Measurements from ENCODE around the gene LRRC14B.

LRRC14B gene

GRCh38 chr5:185095-186070 is 5.9 kb upstream of the LRRC14B start:
- H3K4me1 ChIP-seq (ENCODE audit: insufficient read depth, insufficient read length), result peaks cover 11% of the 10 kb centered on the region
- H3K9ac ChIP-seq (ENCODE audit: insufficient read length, low read depth), result no peak overlapping the region
- H3K27me3 ChIP-seq (ENCODE audit: insufficient read depth, insufficient read length), result no peaks in the 10 kb centered on the region
- no peaks in the 10 kb centered on the region for H3K9me3 ChIP-seq (ENCODE audit: insufficient read depth, low read length)
- peaks cover 28% of the 10 kb centered on the region for H3K36me3 ChIP-seq (ENCODE audit: insufficient read depth, insufficient read length, low read length)
- TF ChIP-seq SUZ12 (IDR thresholded peaks at IDR 0.05; ENCODE audit: extremely low read depth, insufficient read depth, insufficient read length) (no peak), YY1 (IDR thresholded peaks at IDR 0.05; ENCODE audit: insufficient read depth, insufficient read length) (no peak), ZNF274 (IDR thresholded peaks at IDR 0.05; ENCODE audit: low read depth, low read length) (no peak)
- DNase-seq (ENCODE audit: low read depth, low spot score), result no peak
- no peak overlapping the region for H3K4me3 ChIP-seq (ENCODE audit: insufficient read length, low read depth)

GRCh38 chr5:186091-187041 is 4.9 kb upstream of the LRRC14B start:
- H3K4me1 ChIP-seq (ENCODE audit: insufficient read depth, insufficient read length), result peaks cover 12% of the 10 kb centered on the region
- no peak overlapping the region for H3K9ac ChIP-seq (ENCODE audit: insufficient read length, low read depth)
- H3K4me3 ChIP-seq (ENCODE audit: insufficient read length, low read depth), result no peak overlapping the region
- H3K36me3 ChIP-seq (ENCODE audit: insufficient read depth, insufficient read length, low read length), result peaks cover 23% of the 10 kb centered on the region
- TF ChIP-seq ZNF274 (IDR thresholded peaks at IDR 0.05; ENCODE audit: low read depth, low read length) (no peak), YY1 (IDR thresholded peaks at IDR 0.05; ENCODE audit: insufficient read depth, insufficient read length) (no peak), SUZ12 (IDR thresholded peaks at IDR 0.05; ENCODE audit: extremely low read depth, insufficient read depth, insufficient read length) (no peak)
- H3K9me3 ChIP-seq (ENCODE audit: insufficient read depth, low read length), result no peaks in the 10 kb centered on the region
- no peaks in the 10 kb centered on the region for H3K27me3 ChIP-seq (ENCODE audit: insufficient read depth, insufficient read length)
- no peak for DNase-seq (ENCODE audit: low read depth, low spot score)

GRCh38 chr5:187042-187431 is 4.3 kb upstream of the LRRC14B start:
- DNase-seq (ENCODE audit: low read depth, low spot score), result no peak
- H3K4me1 ChIP-seq (ENCODE audit: insufficient read depth, insufficient read length), result peaks cover 12% of the 10 kb centered on the region
- H3K27me3 ChIP-seq (ENCODE audit: insufficient read depth, insufficient read length), result no peaks in the 10 kb centered on the region
- H3K9me3 ChIP-seq (ENCODE audit: insufficient read depth, low read length), result no peaks in the 10 kb centered on the region
- peaks cover 16% of the 10 kb centered on the region for H3K36me3 ChIP-seq (ENCODE audit: insufficient read depth, insufficient read length, low read length)
- H3K4me3 ChIP-seq (ENCODE audit: insufficient read length, low read depth), result no peak overlapping the region
- no peak overlapping the region for H3K9ac ChIP-seq (ENCODE audit: insufficient read length, low read depth)
- TF ChIP-seq YY1 (IDR thresholded peaks at IDR 0.05; ENCODE audit: insufficient read depth, insufficient read length) (no peak), SUZ12 (IDR thresholded peaks at IDR 0.05; ENCODE audit: extremely low read depth, insufficient read depth, insufficient read length) (no peak), ZNF274 (IDR thresholded peaks at IDR 0.05; ENCODE audit: low read depth, low read length) (no peak)

- Histone ChIP-seq H3K9ac (ENCODE audit: insufficient read length, low read depth) (no peak overlapping the region), H3K9me3 (ENCODE audit: insufficient read depth, low read length) (no peaks in the 10 kb centered on the region), H3K4me3 (ENCODE audit: insufficient read length, low read depth) (no peak overlapping the region), H3K4me1 (ENCODE audit: insufficient read depth, insufficient read length) (peaks cover 12% of the 10 kb centered on the region), H3K36me3 (ENCODE audit: insufficient read depth, insufficient read length, low read length) (peaks cover 9% of the 10 kb centered on the region), H3K27me3 (ENCODE audit: insufficient read depth, insufficient read length) (no peaks in the 10 kb centered on the region)
- TF ChIP-seq YY1 (IDR thresholded peaks at IDR 0.05; ENCODE audit: insufficient read depth, insufficient read length), result no peak
- no peak for TF ChIP-seq SUZ12 (IDR thresholded peaks at IDR 0.05; ENCODE audit: extremely low read depth, insufficient read depth, insufficient read length)
- no peak for TF ChIP-seq ZNF274 (IDR thresholded peaks at IDR 0.05; ENCODE audit: low read depth, low read length)
- no peak for DNase-seq (ENCODE audit: low read depth, low spot score)
Measured at GRCh38 chr5:187617-188451, 3.5 kb upstream of the LRRC14B start.

GRCh38 chr5:188488-189481 is 2.5 kb upstream of the LRRC14B start:
- DNase-seq (ENCODE audit: low read depth, low spot score), result peak; percentile 73
- H3K4me3 ChIP-seq (ENCODE audit: insufficient read length, low read depth), result no peak overlapping the region
- no peaks in the 10 kb centered on the region for H3K27me3 ChIP-seq (ENCODE audit: insufficient read depth, insufficient read length)
- peaks cover 12% of the 10 kb centered on the region for H3K4me1 ChIP-seq (ENCODE audit: insufficient read depth, insufficient read length)
- H3K9ac ChIP-seq (ENCODE audit: insufficient read length, low read depth), result no peak overlapping the region
- no peaks in the 10 kb centered on the region for H3K9me3 ChIP-seq (ENCODE audit: insufficient read depth, low read length)
- TF ChIP-seq ZNF274 (IDR thresholded peaks at IDR 0.05; ENCODE audit: low read depth, low read length), result no peak
- no peak for TF ChIP-seq YY1 (IDR thresholded peaks at IDR 0.05; ENCODE audit: insufficient read depth, insufficient read length)
- no peak for TF ChIP-seq SUZ12 (IDR thresholded peaks at IDR 0.05; ENCODE audit: extremely low read depth, insufficient read depth, insufficient read length)
- peaks cover 5% of the 10 kb centered on the region for H3K36me3 ChIP-seq (ENCODE audit: insufficient read depth, insufficient read length, low read length)

Data from NT2/D1 (cell line).